B cell (primary cell): ENCODE measurements around the gene IGFLR1.

Experiments
- EZH2 ChIP-seq: IDR thresholded peaks from 2 replicates; pipeline ENCODE4 v1.6.1; 2012; ENCODE audit warnings: borderline replicate concordance, low read depth, mild to moderate bottlenecking, moderate library complexity, low read length; ENCODE audit not compliant: insufficient read depth, poor library complexity, severe bottlenecking
- TF ChIP-seq, protein P1 (sequence below): fragments of 200-600 bp; IDR thresholded peaks from one replicate; pipeline ENCODE4 v1.8.0; 2022; ENCODE audit warnings: antibody characterized with exemption, mild to moderate bottlenecking

DNA sequence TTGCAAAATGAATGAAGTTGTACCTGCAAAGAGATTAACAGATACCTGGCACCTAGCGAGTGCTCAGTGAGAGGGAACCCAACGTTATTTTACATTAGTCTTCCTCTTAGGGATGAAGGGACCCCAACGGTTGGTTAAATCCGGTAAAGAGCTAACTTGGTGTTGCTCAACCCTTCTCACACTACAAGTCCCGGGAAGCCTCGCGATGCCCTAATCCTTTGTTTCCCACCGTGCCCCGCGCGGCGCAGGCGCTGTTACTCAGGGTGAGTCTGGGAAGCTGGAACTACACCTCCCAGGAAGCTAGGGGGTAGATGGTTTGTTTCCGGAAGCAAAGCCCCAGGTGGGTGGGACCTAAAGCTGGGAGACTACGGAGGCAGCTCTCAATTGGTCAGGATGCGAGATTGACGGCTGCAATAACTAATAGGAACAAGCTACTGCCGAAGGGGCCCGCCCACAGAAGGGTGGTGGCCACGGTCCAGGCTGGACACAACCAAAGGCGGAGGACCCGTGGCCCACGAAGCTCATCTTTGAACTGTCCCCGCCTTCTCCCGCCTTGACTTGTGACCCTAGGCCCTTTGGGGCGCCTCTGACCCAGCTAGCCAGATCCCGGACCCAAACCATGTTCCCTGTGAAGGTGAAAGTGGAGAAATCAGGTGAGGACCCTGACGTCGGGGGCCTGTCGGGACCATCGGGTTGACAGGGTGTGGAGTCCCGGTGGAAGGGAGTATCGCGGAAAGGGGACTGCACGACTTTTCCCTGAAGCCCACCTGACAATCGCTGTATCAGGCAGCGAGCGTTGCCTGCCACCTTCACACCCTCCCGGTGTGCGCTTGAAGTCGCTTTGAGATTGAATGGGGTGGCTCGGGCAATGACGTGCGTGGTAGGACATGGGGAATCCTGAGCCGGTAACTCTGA, 6.1 kb upstream of the IGFLR1 start, which contains the start of gene LIN37:
- TF ChIP-seq, protein P1, sequence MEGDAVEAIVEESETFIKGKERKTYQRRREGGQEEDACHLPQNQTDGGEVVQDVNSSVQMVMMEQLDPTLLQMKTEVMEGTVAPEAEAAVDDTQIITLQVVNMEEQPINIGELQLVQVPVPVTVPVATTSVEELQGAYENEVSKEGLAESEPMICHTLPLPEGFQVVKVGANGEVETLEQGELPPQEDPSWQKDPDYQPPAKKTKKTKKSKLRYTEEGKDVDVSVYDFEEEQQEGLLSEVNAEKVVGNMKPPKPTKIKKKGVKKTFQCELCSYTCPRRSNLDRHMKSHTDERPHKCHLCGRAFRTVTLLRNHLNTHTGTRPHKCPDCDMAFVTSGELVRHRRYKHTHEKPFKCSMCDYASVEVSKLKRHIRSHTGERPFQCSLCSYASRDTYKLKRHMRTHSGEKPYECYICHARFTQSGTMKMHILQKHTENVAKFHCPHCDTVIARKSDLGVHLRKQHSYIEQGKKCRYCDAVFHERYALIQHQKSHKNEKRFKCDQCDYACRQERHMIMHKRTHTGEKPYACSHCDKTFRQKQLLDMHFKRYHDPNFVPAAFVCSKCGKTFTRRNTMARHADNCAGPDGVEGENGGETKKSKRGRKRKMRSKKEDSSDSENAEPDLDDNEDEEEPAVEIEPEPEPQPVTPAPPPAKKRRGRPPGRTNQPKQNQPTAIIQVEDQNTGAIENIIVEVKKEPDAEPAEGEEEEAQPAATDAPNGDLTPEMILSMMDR = no peak
- no peak for TF ChIP-seq EZH2
